Right ventricle myocardium inferior (tissue), 1 donor: ENCODE measurements around the gene BLID. TPM values are rescaled to one million over a fixed set of nuclear protein-coding genes. Genes with fewer than 3 reads are reported as not detected.
A peak's percentile ranks its signal among the peaks of the same experiment; 100 is the strongest.

ENCODE experiments used
- ATAC-seq: fragments of 200-7000 bp; cut with Tn5 transposase; one replicate; pipeline ENCODE4 v1.9.1; 2020; ENCODE audit warnings: mild to moderate bottlenecking, moderate library complexity
- DNase-seq: peaks from one replicate; pipeline ENCODE4 v3.0.0; 2021; ENCODE audit errors: missing footprints
- intact Hi-C: fragments of 100-400 bp; cut with DNase I; formaldehyde crosslinking; loops from one replicate; pipeline ENCODE4 v1.11.0; 2022
- total RNA-seq: library from RNA; stranded (reverse); fragmentation: NEBNext Ultra II Directional; extraction: Animal tissue kit (Norgen Biotek cat#: 25700); gene quantifications from one replicate; pipeline ENCODE4 v1.2.1, GENCODE V29; 2021
- donor health status: DM: no; HTN: yes; CAD: no; lungs with severe emphysema.

The BLID gene
- total RNA-seq, 1 donor from 2014 or later = not detected

DNA sequence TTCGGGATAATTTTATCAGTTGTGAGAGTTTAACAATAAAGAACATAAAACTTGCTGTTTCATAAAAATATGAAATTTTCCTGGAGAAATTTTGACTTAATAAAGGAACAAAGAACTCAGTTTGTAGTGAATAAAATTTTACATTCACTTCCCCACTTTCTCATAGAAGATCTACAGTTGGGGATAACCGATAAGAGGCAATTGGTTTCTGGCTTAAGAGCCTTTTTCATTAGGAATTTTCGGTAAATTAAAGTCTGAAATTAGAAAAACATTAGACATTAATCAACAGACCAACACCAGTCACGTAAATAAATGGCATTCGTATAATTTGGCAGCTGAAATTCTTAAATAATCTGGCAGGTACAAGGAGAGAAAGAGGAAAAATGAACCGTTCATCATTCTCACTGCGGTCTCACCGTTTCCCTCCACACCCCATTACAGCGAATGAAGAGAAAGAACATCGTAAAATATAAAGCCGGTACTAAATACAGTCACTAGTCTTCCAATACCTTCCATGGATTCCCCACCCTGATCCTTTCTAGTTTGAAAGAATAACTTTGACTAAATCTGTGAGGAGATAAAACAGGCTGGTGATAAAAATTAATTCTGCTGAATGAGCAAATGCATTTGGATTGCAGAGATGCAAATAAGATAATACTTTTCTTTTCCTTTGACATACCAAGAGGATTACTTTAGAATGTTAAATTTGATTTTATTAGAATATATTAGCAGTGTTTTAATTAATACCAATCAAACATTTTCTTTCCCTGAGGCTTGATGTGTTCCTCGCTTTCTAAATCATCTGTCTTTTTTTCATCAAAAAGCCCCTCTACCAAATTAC, 19.5 kb downstream of the BLID start:
- intact Hi-C loops = no loop called here
- DNase-seq (no peak), ATAC-seq (no peak)

DNA sequence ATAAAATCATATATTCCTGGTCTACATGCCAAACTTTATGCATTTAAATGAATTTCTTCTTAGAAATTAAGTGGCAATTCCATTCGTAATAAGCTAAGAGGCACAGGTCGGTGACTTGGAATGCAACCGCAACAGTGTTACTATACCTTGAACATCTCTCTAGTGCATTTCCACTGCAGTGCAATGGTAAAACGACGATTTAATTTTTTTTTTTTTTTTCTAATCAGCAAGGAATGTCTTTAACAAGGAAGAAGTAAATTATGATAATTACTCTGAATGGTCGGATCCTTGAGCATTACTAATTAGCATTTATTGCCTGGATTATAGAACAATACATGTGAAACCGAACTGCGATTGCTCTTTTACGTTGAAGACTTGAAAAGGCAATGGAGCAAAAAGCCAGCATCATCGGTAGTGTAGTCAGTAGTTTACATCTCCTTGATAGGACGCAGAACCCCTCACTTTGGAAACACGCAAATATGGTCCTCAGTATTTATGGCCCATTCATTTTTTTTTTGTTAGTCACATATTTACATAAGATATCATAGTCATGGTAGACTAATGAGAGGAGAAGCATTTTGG, 20.2 kb downstream of the BLID start:
- intact Hi-C loops = no loop called here
- no peak for DNase-seq
- no peak for ATAC-seq

DNA sequence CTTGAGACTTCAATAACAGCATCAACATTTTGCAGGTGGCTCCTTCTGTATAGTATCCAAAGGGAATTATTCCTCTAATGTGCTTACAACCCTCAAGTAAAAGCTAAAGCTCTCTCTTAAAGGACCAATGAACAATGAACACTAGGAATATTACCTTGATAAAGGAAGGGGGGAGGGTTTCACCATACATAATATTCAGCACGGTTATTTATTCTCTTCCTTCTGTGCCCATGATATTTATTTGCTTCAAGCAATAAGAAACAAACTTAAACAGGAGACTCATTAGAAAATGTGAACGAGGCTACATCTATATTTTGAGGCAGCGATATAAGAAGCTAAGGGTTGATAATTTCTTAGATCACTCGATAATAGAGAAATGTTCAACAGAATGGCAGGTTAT, 21.2 kb downstream of the BLID start:
- ATAC-seq (no peak), DNase-seq (no peak)
- intact Hi-C loops = no loop called here

DNA sequence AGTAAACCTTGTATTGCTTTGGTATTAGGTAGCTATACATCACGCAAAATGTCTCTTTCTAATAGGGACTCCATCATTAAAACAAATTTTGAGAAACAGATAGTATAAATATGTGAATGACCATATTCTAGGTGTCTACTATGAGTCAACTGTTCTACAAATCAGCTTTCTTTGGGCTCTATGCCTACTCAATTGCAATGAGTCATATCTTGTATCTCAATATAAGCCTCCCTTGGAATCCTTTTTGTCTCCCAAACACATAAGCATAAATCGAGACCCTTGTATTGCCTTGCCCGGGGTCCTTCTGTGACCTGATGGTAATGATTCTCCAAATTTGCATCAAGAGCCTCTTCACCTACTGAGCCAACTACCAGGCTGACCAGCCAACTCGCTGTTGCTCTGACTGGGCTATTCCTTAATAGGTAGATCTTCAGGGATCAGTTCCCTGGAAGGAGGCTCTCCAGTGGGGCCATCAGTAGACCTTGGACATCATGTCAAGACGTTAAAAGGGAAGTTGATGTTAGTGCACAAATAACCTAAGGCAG, 22.2 kb downstream of the BLID start:
- DNase-seq (no peak), ATAC-seq (no peak)
- intact Hi-C loops = no loop called here

DNA sequence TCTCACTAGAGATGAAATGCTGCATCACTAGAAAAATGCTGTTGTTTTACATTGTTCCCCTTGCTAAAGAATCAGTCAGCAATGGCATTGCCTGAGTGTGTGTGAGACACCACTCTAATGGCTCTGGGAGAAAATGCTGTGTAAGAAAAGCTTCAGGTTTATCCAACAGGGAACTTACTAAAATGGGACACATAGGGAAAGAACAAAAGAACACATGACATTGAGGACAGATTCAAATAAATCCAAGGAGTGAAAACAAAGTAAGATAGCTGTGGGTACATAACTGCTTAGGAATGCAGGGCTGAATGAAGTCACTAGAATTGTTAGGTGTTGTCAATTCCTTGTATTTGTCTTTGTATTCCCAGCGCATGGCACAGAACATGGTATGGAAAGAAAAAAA, 24.2 kb downstream of the BLID start:
- ATAC-seq (no peak), DNase-seq (no peak)
- intact Hi-C loops = no loop called here

DNA sequence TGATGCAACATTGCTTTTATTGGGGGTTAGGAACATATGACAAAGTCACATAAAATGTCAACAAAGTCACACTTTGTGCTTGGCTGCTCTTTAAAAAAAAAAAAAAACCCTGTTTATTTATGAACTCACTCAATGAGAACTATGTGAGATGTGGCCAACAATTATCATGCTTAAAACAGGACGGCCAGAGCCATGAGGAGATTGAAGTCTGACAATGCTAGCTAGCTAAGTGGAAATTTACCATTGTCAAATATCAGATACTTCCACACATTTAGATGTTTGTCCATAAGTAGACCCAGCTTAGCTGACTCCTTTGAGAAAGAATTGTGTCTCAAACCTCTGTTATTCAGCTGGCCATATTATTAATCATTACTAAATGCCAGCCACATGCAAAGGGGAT, 26.9 kb downstream of the BLID start:
- ATAC-seq (no peak), DNase-seq (no peak)
- intact Hi-C loops = no loop called here

DNA sequence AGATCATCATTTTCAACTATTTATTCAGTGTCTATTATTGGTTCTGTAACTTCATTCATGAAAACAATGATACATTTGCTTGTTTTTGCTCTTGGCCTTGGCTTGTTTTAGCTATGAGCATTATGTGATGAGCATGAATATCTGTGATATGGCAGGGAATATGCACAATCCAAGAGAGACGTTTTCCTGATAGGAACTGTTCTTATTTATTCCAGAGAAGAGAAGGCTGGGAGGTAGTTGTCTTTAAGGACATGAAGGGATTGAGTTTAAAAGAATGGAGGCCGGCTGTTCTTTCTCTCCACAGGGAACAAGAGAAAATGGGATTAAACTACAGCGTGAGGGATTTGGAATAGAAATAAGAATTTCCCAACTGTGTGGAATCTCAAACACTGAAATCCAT, 30.3 kb downstream of the BLID start:
- intact Hi-C loops = no loop called here
- DNase-seq = no peak
- ATAC-seq = no peak

DNA sequence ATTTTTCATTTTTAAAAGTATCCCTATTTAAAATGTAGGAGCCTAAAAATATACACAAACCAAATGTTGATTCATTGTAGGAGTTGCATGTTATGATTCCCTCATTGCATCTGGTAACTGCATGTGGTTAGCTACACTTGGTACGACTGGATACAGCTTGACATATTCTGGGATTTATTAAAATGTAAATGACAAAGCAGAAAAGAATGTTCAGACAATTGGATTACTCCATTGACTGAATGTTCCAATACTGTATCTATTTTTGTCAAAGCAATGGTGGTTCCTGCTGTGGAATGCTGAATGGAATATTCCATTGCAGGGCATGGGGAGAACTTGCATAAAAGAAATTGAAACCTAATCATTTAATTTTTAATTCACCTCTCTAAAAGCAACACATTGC, 30.8 kb downstream of the BLID start:
- DNase-seq (no peak), ATAC-seq (peak; percentile 85)
- intact Hi-C loops = no loop called here

DNA sequence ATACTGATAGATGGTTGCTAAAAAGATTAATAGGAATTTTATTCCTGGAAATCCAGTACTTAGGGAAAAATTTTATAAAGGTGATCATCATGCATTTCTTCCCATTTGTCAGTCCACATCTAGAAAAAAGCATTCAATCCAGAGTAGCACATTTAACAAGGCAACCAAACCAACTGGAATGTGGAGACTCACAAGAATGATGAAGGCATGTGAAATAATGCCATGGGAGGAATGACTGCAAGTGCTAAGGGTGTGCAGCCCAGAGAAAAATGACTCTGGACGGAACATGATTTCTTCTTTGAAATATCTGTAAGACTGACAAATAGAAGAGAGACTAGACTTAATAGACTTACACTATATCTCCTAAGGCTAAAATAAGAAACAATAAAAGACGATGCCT, 33.8 kb downstream of the BLID start:
- intact Hi-C loops = no loop called here
- DNase-seq (no peak), ATAC-seq (no peak)

DNA sequence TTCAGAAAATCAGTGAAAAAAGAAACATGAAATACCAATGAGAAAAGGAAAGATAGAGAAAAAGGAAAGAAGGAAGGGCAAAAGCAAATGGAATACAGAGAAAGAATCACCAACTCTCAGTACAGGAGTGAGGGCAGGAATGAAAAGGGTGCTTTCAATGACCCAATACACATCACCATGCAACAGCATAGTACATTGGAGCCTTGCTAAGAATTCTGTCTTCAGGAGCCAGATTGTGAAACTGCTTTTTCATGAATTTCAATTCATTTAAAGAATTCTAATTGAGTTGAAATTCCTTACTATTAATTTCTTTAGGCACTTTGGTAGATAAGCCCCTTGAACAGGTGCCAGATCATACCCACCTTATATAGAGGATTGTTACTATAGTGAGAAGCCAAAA, 34.9 kb downstream of the BLID start:
- ATAC-seq = no peak
- intact Hi-C loops = no loop called here

DNA sequence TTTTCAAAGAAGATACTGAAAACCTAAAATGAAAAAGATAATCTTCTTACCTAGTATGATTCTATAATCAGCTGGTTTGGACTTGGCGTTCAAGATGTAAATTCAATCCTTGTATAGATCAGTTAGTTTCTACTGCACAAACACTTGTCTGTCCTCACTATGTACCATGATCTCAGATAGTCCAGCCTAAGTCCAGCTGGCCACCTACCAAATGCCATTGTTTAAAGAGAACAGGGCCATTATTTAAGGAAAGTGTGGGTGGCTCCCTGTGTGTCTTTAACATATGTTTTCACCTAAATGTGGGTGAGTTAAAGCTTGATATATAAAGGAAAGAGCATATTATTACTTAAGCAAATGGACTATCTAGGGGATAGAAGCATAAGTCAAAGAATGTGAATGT, 38.6 kb downstream of the BLID start:
- no peak for DNase-seq
- ATAC-seq = no peak
- intact Hi-C loops = no loop called here

More for the DNA sequence above, 34.9 kb downstream of the BLID start:
- no peak for DNase-seq

DNA sequence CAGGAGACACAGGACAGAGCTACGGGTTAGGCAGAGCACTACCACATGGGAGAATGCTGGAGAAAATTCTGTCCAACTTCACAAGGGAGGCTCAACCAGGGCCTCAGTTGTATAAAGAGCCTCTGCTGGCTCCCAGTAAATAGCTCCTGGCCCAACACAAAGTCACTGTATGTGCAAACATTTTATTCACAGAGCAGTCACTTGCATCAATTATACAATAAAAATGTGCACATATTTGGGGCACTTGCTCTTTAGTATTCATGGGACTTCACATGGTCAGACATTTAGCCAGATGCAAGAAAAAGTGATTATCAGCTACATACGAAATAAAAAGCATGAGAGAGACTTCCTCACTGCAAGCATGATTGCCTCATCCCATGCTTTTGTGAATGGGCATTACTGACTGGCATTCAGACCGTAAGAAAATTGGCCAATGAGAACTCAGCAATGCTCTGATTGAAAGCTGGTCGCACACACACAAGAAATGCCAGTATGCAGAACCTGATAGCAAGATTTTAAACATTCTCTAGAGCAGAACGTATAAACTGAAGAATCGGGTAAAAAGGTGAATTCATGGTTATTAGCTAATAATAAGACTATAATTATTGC, 39.4 kb downstream of the BLID start:
- DNase-seq (no peak), ATAC-seq (no peak)
- intact Hi-C loops = no loop called here

DNA sequence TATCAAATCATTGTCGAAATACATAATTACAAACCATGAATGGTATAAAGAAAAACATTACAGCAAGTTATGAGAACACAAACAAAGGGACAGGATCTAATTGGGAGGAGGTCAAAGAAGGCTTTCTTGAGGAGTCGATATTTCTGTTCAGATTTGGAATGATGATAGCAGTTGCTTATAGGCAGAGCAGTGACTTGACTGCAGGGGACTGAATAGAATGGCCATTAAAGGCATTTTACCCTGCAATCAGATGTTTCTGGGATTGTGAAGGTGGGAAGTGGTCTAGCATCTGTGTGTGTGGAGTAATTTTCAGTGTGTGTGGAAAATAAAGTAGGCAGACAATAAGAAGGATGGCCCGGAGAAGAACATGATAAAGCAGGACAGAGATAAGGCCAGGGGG, 41.0 kb downstream of the BLID start:
- ATAC-seq = no peak
- DNase-seq = no peak
- intact Hi-C loops = no loop called here

DNA sequence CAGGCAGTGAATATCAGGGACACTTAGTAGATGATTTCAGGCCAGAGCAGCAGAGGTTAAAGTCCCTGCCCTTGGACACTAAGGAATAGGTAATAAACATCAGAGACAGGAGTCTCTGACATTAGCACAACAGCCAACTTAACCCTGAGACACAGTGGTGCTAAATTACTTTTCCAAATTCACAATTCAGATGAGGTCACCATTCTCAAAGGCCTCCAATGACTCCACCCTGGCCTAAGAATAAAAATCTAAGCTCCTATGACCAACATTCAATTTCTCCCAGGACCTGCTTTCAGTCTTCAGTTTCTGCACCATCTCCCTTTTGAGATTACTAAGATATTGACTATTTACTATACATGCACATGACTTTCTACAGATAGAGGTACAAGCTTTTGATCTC, 42.0 kb downstream of the BLID start:
- ATAC-seq (no peak), DNase-seq (no peak)
- intact Hi-C loops = no loop called here

DNA sequence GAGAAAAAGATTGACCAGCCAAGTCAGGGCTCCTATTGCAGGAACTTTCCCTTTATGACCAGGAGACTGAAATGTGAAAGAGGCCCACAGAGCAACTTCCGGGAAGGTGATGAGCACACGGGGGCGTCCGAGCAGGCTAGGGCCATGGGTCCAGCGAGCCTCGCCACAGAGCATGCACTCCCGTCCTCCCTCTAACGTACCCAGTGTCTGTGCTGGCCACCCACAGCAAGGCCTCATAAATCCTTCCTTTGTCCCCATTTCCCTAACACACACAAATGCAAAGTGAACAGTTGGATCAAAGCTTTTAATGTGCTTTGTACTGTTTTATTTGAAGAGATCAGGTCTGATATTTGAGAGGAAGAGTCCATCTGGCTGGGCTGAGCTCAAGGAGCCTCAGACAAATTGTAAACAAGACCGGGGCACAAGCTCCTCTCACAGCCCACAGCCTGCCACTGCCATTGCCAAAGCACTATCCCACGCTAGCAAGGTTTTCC, 44.3 kb downstream of the BLID start:
- no peak for DNase-seq
- no peak for ATAC-seq
- intact Hi-C loops = no loop called here

DNA sequence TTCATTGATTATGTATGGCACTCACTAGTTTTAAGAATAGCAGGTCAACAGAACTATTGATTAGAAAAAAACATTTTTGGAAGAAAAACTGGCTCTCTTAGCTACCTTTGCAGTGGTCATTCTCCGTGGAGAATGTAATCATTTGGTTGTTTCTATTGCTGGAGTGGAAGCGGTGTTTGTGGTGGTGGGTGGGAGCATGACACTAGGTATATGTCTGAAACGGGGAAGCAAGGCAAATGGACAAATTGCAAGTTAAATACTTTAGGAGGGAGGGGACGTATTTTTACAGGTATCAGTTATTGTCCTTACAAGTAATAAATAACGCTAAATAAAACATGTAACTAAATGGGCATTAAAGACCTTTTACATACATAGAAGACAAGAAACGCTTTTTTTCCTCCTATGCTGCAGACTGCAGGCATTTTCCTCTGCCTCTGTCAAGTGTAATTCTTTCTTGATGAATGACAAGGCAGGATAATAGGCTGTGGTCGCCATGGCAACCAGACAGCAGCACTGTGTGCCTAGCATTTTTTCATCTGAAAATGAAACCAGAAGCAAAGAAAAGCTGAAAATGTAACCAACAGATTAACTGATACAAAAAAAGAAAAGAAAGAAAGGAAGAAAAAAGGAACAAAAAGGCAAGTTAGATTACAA, 46.2 kb downstream of the BLID start:
- intact Hi-C loops = no loop called here
- DNase-seq (peak; percentile 71), ATAC-seq (no peak)

DNA sequence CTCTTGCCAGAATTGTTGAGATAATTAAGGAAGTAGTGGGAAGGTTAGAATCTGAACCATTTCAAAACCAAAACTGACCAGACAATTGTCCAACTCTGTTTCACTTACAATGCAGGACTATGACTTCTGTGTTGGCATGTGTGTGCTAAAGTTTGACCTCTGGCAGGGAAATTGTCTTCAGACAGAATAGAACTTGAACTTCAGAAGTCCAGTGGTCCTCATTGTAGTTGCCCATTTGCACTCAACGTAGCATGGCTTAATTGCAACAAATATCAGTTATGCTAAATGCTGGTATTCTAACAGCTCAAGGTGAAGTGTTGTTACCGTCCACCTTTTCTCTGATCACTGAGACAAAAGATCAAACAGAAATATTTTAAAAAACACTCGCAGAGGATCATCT, 47.2 kb downstream of the BLID start:
- intact Hi-C loops = no loop called here
- DNase-seq = no peak
- ATAC-seq = no peak

DNA sequence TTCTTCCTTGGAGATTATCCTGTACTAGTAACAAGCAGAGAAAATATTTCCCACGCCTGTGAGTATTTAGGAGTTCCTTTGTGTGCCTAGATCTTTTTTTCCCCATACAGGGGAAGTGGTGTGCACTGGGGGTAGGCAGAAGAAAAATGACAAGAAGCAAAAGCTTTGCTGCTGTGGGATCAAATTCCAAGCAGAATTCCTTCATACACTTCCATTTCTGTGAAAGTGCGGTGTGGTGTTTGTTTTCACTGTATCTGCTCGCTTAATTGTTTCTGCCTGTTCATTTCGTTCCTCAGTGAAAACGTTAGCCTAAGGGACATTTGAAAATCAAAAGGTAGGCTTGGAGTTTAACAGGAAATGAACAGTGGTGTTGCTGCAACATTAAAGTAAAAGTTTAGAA, 47.9 kb downstream of the BLID start:
- intact Hi-C loops = no loop called here
- ATAC-seq (no peak), DNase-seq (no peak)
